ENCODE results near the gene TULP4. TPM values are rescaled to one million over a fixed set of nuclear protein-coding genes. Genes with fewer than 3 reads are reported as not detected.

Gene TULP4
- total RNA-seq, 1 experiment from 2014 or later, result 35.4 TPM

DNA sequence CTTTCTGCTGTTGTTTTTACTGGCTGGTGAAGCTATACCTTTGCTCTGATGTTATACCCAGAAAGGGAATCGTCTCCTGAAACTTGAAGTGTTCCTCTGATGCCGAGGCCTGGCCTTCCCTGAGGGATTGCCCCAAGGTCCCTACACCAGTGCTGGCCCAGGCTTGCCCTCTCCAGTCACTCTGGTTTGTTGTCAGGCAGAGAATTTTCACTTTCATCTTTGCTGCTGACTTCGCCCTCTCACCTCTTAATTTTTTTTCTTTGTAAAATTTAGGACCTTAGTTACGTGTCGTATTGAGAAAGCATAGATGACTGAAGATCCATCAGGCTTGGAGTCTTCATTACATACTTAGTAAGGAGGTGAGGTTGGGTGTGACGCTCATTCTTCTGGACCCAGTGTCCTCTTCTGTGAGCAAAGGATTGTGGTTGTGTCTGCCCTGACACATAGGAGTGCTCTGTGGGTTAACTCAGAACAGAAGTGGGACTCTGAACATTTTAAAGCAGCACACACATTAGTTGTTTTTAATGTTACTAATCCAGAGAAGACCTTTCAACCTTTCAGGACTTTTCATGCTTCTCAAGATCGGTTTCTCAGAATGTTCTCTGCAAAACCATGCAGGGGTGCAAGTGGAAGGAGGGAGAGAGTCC is 45.4 kb downstream of the TULP4 start:
- DNase-seq (ENCODE audit: low spot score), result no peak

DNA sequence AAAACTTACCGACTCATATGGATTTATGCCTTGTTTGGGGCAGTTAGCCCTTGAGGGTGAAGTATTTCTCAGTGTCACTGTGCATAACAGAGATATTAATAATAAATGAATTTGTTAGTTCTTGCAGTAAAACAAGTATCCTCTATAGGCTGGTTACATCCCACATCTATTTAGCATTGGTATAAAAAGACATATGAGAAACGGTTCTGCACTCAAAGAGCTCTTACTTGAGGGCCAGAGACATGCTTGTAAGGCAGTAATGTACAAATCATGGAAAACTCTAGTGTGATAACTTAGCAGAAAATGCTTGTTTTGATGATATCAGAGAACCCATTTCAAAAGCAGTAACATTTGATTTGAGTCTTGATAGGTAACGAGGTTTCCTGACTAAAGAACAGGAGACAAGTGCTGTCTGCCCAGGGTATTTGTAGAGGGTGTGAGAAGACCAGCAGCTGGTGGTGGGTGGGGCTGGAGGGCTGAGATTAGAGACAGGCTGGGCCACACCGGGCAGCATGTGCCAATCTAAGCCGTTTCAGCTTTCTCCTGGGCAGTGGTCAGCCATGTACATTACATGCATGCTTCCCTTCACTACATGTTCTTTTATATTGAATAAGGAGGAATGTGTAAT is 46.3 kb downstream of the TULP4 start:
- no peak for DNase-seq (ENCODE audit: low spot score)

DNA sequence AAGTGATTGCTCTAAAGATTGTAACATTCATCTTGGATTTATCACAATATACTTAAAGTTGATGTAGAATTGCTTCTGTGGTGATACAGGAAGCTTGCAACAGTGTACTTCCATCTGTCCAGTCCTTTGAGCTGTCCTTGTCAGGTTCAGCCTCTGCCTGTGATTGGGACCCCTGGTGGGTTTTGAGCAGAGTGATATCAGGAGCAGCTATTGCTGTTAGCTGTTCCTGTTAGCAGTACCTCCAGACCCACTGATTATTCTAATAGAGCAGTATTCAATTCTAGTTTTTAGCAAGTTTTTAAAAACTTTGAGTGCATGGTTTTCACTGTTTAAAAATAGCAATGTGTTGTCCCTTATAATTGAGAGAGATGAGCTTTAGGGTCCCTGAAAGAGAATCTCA is 48.8 kb downstream of the TULP4 start:
- DNase-seq (ENCODE audit: low spot score), result no peak

DNA sequence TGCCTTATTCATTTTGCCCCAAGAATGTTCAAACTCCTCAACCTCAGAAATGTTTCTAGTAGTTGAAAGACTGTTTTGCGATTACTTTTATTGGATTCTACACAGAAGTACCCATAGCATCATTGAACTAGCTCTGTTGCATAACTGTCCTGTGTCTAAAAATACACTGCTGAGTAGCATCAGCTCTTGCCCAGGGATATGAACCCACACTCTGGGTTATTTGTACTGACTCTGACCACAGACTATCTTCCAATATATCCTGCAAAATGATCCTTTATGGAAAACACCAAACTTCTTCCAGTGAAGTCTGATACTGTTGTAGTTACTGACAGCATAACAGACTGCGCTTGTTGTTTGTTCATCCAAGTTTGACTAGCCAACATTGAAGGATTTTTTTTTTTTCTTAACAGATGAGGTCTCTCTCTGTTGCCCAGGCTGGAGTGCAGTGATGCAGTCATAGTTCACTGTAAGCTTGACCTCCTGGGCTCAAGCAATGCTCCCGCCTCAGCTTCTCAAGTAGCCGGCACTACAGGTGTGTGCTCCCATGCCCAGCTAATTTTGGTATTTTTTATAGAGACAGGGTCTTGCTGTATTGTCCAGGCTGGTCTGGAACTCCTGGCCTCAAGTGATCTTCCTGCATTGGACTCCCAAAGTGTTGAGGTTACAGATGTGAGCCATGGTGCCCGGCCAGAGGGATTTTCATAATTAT is 49.9 kb downstream of the TULP4 start:
- no peak for DNase-seq (ENCODE audit: low spot score)

DNA sequence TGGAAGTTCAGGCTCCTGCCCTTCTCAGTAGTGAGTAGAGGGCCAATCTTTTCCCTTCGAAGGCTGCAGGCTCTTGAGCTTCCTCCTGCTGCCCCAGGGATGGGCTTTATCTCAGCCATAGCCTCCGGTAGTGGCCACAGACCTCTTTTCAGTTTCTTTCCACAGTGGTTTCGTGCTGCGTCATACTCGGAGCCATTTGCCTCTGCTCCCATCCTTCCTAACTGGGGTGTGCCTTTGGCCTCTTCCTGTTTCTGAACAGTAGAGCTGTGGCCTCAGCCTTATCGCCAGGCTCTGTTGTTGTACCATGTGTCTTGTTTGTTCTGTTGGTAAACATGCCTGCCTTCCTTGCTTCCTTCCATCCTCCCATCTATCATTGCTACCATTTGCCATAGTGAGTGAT is 54.1 kb downstream of the TULP4 start:
- DNase-seq (ENCODE audit: low spot score), result no peak

DNA sequence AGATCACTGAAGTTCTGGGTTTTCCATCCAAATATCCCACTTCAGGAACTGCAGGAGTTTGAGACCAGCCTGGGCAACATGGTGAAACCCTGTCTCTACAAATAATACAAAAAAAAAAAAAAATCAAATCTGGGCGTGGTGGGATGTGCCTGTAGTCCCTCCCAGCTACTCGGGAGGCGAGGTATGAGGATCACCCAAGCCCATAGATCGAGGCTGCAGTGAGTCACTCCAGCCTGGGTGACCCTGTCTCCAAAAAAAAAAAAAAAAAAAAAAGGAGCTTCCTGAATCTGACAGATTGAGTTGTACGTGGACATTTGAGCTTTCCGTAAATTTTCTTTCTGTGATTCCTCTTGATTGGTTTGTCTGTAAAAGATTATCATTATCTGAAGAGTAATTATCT is 55.6 kb downstream of the TULP4 start:
- DNase-seq (ENCODE audit: low spot score), result no peak

DNA sequence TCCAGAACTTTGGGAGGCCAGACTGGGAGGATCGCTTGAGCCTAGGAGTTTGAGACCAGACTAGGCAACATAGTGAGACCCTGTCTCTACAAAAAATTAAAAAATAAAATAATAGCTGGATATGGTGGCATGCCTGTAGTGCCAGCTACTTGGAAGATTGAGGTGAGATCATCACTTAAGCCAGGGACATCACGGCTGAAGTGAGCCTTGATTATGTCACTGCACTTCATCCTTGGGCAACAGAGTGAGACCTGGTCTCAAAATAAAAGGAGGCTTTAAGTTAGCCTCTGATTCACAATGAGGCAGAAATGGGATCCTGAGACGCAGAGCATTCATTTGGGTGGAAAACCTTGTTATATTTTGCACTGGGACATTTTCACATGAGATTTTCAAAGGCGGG is 57.0 kb downstream of the TULP4 start:
- DNase-seq (ENCODE audit: low spot score), result no peak

DNA sequence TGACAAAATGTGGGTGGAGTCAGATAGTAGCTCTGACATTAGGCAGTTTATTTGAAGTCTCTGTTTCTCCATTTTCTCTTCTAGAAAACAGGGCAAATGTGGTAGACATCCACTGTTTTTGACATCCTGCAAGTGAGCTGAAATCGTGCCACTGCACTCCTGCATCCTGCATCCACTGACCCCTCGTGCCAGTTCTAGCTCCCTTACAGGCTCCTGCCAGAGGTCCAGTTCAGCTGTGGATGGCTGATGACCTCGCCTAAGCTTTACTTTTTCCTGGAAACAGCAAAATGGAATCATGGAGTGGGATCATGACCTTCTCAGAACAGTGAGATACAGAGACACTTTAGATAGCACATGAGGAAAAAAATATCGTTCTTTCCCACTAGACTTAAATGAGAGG is 58.5 kb downstream of the TULP4 start:
- no peak for DNase-seq (ENCODE audit: low spot score)

DNA sequence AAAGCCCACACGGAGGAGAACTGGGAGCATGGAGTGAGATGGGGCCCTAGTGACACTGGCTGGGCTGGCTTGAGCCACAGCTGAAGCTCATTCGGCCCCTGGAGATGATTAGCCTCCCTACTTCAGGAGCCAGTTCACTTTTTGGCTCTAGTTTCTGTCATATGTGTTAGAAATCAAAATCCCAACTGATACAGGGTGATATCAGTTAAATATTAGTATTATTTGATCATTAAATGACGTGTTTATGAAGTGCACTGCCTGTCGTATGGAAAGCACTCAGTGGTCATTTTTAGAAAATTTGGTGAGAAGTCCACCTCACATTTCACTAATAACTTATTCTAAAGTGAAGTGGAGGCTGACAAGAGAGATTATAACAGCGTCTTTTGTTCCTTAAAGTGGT is 59.0 kb downstream of the TULP4 start:
- DNase-seq (ENCODE audit: low spot score), result no peak

DNA sequence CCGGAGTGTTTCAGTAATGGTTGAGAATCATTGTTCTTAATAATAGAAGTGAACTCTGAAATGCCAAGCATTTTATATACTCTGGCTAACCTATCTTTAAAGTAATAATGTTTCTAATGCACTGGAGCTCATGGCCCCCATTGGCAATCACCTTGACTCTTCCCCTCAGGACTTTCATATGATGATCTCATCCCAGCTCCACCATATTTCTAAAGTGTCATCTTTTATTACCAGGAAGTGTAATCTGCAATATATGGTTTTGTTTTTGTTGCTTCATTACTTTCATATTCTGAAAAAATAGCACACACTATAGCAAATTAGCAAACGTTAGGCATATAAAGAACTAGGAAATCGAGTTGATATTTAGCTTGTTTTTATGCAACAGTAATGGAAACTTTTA is 60.3 kb downstream of the TULP4 start:
- no peak for DNase-seq (ENCODE audit: low spot score)

DNA sequence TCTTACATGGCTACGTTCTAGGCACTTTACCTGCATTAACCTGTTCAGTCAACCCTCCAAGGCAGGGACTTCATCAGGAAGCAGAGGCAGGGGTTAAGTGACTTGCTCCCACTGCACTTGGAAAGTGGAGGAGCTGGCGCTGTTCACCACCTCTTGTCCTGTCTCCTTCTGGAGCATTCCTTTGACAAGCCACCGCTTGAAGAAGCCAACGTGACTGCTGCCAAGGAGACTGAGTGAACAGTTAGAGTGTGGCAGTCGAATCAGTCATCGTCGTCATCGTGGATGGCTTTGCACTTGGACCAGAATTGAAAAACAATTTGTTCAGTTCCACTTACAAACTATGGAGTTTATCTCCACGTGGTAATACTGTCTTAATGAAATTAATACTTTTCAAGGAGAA is 60.9 kb downstream of the TULP4 start:
- no peak for DNase-seq (ENCODE audit: low spot score)

DNA sequence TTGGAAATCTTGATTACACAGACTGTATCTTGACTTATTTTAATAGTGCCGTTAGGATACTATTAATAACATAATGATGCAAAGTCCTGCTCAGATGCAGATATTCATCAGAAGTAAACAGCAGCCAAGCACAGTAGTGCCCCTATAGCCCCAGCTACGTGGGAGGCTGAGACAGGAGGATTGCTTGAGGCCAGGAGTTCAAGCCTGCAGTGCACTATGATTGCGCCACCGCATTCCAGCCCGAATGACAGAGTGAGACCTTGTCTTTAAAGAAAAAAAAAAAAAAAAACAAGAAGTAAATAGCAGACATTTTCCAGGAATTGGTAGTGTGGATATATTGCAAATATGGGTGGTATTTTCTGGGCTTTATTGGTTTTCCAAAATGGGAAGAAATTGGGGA is 61.8 kb downstream of the TULP4 start:
- DNase-seq (ENCODE audit: low spot score), result no peak

DNA sequence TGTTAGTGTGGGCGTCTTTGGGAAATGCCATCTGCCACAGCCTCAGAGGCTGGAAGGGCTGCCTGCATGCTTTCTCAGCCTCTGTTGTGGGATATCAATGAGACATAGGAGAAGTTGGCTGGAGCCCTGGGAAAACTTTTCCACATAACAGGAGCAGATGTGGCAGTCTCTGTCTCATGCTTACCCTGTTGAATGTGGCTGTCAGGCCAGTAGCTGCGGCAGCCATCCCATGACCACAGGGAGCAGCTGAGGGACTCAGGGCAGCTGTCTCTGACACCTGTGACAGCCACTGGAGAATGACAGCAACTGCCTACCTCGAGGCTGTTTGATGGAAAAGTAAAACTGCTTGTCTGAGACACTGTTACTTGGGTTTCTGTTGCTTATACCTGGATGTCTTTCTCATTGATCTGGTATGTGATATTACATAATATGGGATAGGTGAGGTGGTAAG is 64.4 kb downstream of the TULP4 start:
- DNase-seq (ENCODE audit: low spot score), result no peak

DNA sequence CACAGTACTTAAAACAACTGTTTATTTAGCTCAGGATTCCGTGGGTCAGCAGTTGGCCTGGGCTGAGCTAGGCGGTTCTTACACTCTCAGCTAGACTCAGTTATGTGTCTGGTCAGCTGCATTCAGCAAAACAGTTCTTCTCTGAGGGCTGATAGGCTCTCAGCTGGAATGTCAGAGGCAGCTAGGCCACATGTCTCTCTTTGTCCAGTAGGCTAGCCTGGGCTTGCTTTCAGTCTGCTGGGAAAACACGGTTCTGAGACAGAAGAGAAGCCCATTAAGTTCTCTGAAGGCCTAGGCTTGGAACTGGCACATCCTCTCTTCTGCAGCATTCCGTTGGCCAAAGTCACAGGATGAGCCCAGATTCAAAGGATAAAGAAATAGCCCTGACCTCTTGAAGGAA is 65.6 kb downstream of the TULP4 start:
- no peak for DNase-seq (ENCODE audit: low spot score)

DNA sequence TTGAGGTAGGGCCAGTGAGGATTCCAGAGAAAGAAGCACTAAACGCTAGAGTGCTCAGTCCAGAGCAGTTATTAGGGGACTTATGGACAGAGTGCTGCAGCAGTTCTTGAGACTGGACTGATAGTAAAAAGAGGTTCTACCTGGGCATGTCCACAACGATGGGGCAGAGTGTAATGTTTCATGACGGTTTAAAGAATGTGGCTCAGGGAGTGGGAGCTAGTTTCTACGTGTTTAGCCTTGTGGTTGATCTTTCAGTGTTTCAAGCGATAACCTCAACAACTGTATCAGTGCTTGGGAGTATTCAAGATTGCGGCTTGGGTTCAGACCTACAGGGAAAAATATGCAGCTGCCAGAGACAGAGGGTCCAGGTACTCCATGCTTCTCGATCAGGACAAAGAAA is 67.1 kb downstream of the TULP4 start:
- no peak for DNase-seq (ENCODE audit: low spot score)

DNA sequence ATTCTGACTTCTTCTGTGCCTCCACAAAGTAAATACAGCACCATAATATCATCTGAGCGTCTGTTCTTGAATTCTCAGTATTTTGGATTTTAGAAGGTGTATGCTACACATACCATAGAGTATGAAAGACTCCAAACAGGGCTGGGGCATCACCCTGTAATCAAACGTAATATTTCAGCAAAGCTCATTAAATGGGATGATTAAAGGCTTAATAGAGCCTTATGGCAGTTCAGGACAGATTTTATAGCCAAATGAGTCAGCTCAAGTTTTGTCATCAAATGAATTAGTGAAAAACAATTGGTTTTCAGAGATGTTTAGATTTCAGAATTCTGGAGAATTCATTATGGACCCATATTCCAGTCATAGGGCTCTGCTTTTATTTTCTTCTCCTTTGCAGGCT is 68.9 kb downstream of the TULP4 start:
- no peak for DNase-seq (ENCODE audit: low spot score)

DNA sequence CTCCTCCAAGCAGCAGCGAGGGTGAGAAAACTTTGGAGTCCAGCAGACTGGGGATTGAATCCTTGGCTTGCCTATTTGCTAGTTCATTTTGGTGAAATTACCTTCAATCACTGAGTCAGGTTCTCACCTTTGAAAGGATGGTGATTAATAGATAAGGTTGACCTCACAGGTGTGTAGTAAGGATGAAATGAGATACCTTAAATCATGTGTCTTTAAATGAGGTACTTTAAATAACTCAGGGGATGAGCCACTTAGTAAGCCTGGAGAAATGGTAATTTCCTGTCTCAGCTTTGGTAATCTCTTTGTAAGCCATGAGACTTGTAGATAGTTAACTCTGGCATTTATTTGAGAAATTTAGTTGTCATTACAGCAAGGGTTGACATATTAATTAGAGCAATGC is 70.2 kb downstream of the TULP4 start:
- no peak for DNase-seq (ENCODE audit: low spot score)

DNA sequence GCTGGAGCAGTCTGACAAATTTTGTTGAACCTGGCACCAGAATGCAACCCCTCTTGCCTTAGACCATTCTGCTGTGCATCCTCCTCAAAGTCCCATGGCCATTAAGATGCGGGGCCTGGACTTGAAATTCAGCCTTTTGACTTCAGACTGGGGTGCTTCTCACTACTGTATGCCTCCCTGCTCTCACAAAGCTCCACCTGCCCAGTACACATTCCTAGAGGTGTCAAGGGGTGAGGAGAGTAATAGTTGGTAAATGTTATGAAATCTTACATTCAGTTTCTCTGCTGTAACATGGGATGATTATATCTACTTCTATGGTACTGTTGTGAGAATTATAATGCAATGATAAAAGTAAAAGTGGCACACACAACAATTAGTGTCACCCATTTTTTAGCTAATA is 70.8 kb downstream of the TULP4 start:
- no peak for DNase-seq (ENCODE audit: low spot score)

DNA sequence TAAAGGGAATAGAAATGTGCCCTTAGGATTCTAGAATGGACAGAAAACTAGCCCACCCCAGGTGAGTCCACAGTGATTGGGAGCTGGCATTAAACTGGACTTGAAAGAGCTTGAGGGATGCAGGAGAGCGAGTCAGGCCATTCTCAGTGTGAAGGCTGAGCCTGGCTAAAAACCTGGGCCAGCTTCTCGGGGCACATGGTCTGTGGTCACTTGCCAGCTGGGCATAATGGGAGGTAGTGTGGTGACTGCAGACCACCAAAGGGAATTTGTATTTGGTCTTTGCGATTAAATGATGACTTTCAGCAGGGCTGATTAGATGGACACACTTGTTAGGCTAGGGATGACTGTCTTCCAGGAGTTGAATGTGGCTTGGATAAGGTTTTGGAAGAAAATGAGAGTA is 71.3 kb downstream of the TULP4 start:
- DNase-seq (ENCODE audit: low spot score), result no peak

DNA sequence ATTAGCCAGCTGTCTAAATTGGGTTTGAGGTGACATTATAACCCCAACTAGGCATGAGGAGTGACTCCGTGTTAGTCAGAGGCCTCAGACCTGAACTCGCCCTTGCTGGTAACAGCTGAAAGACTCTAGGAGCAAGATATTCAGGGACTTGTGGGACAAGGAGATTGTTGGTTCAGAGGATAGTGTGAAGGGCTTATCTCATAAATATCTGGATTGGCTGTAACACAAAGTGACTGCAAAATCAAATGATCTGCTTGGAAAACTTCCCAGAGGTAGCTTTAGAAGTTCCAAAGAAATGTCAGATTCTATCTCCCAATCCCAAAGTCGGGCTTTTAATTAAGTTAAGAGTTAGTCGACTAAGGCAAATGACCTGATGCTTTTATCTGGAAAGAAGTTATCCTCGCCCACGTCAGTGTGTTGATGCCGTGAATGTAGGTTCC is 72.4 kb downstream of the TULP4 start:
- no peak for DNase-seq (ENCODE audit: low spot score)

DNA sequence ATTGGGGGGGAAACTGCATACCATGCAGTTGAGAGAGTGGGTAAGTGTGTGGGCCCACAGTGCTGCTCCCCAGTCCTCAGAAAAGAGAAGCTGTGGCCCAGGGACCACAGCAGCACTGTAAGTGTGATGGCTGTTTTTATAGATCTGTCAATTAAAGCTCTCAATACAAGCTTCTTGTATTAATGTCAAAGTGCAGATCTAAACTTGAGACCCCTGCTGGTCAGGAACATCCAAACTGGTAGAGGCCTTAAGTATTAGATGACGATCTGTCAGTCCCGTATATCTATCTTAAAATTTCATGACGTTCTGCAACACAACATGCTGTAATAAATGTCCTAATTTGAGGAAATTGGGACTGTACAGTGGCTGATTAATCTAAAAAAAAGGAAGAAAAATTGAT is 74.8 kb downstream of the TULP4 start:
- DNase-seq (ENCODE audit: low spot score), result no peak

DNA sequence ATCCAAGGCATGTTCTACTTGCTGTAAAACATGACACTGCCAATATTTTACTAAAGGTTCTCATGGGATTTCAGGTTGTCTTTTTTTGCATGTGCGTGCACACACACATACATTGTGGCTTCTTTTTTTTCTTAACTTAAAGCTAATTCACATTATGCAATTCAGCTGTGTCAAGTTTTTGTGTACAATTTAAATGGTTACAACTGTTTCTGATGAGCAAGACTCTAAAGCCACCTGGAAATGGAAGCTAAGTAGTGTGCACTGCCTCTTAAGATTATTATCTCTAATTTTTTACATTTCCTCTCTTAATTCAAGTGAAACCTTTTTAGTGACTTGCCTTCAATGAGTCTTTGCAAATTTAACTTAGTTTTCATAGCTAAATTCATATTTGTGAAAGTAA is 75.3 kb downstream of the TULP4 start:
- no peak for DNase-seq (ENCODE audit: low spot score)

DNA sequence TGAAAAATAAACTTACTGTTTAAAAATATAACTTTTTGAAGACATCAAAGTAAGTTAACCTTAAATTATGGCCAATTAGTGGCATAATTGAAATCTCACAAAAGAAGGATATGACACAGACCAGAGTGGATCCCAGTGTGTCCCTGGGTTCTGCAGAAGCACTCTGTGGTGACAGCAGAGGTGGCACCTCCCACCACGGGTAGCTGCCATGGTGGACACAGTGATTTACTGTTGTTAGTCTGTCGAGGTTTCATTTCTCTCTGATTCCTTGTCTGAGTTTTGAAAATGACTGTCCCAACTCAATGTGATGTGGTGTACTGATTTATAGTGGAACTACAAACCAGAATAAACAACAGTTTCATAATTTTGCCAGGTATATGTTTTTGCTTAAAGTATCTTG is 76.5 kb downstream of the TULP4 start:
- no peak for DNase-seq (ENCODE audit: low spot score)

All from H4 (cell line).